GM21526 (cell line): ENCODE data around the gene C16orf46.
"Not testable (repeated sequence)": the region's sequence is repeated elsewhere in the genome, so short reads cannot be mapped to it uniquely, and the experiment has no call there.

Source experiments
- ATAC-seq: cut with Tn5 transposase; IDR thresholded peaks from one replicate; pipeline ENCODE4 v1.9.1; 2021; ENCODE audit warnings: moderate library complexity; ENCODE audit not compliant: unreplicated experiment, low FRiP score

The C16orf46 gene

DNA sequence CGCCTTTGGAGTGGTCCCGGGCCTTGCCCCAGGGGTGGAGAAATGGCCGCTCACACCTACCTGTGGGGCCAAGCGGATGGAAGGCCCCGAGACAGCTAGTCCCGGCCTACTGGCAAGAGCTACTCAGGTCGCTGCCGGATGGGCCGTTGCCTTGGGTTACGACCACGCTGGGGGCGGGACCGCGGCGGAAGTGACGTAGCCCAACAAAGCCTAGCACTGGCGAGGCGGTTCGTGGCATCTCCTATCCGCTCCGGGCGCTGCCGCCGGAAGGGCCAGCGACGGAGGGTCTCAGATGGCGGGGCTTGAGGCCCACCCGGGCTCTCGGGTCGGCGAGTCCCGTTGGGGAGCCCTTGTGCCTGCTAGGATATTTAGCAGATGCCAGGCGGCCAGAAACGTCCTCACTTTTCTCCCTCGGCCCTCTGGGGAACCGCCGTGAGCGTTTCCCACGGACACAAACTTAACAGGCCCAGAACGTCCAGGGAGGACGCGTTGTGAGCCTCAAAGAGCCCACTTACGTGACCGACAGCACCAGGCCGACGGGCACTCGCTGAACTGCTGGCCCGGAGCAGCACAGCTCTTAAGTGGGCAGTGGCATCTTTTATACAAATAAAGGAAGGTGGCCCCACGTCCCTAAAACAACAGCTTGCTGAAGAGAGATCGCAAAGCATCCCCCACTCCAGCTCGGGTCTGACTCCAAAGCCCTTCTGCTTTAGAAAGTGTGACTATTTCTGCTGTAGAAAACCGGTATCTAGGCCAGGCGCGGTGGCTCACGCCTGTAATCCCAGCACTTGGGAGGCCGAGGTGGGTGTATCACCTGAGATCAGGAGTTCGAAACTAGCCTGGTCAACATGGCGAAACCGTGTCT lies at the start of gene C16orf46:
TSS of gene C16orf46 (minus strand) at position 163 of the 865 bp plus-strand sequence. CDS start 13,283 bp downstream, outside the sequence.
- peak; percentile 96 for ATAC-seq

DNA sequence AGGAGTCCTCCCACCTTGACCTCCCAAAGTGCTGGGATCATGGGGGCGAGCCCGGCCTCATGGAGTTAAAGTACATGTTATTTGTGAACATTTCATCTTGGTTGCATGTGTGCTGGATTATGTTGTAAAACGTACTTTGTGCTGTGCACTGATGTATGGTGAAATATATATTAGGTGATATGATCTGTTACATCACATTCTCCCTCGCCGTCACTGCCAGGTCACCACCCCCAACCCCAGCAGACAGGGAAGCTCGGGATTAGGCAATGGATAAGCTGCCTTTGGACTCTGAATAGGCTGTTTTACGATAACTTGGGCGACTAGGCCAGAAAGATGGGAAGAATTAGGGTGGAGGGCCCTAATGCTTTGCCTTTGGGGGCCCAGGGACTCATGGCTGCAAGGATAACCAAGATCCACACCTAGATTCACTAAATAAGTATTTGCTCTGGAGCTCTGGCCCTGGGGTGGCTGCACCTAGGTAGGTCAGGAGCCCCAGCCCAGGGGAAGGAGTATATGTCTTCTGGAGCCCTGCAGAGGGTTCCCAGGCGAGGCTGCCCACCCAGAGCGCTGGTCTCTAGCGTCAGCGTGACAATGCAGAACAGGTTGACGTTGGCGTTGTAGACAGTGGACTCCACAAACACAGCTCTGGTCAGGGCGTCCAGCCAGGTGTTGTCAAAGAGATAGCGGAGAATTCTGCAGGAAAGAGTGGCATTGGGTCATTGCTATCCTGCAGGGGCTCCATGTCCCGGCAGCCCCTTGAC lies 46.2 kb upstream of the C16orf46 start:
- no peak for ATAC-seq

GRCh38 chr16:81121474-81121990 lies 44.5 kb upstream of the C16orf46 start:
- ATAC-seq: no peak

DNA sequence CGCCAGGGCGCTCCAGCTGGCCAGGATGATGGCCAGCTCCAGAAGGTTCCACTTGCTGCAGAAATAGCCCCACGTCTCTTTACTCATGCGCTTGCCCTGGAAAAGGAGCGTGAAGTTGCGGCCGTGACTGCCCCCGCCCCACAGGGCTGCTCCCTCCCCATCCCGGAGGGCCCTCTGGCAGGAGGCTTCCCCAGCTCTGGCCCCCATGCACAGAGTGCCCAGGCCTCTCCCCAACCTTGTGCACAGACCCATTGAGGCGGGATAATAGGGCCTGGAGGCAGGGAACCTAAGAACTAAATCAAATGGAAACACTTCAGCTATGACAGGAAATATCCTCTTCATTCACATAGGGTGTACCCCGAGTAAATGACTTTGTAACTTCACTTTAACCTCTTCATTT lies 40.4 kb upstream of the C16orf46 start:
- no peak for ATAC-seq

- ATAC-seq: no peak
Measured at GRCh38 chr16:81116285-81116684, 39.2 kb upstream of the C16orf46 start.

GRCh38 chr16:81112453-81112852 lies 35.4 kb upstream of the C16orf46 start:
- ATAC-seq: no peak

- ATAC-seq: not testable (repeated sequence)
Measured at GRCh38 chr16:81109274-81109673, 32.2 kb upstream of the C16orf46 start.

DNA sequence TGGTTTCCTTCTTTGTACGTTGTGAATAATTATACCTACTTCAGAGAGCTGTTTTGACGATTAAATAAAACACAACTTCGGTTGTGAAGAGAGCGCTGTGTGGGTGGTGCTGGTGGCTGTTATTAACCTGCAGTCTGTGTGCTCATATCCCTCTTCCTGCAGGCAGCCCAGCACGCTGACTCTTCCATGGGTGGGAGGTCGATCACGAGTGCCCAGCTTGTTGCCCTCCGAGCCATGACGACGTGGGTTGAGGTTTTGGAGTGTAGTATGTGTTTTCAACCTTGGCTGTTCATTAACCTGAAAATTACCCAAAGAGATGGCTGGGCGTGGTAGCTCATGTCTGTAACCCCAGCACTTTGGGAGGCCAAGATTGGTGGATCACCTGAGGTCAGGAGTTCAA lies 30.5 kb upstream of the C16orf46 start:
- ATAC-seq: no peak

DNA sequence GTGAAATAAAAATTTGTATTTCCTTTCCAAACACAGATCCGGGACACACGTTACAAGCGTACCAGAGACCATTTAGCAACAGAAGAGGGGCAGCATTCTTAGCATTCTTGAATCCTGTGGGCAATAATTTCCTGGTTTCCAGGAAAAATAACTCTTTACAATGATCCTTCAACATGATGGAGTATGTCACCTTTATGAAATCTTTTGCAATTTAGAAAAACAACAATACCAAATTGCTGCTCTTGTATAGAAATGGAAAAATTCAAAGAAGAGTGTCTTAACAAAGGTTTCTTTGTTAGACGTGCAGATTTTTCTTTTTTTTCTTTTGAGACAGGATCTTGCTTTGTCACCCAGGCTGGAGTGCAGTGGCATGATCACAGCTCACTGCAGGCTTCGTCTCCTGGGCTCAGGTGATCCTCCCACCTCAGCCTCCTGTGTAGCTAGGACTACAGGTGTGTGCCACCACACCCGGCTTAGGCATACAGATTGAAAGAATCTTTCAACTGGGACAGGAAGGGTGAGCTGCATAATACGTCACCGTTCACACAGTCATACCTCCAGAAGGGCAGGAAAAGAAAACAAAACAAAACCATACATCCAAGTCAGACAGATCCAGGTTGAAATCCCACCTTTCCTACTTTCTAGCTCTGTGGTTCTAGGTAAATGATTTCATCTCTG lies 29.9 kb upstream of the C16orf46 start:
- ATAC-seq: no peak

DNA sequence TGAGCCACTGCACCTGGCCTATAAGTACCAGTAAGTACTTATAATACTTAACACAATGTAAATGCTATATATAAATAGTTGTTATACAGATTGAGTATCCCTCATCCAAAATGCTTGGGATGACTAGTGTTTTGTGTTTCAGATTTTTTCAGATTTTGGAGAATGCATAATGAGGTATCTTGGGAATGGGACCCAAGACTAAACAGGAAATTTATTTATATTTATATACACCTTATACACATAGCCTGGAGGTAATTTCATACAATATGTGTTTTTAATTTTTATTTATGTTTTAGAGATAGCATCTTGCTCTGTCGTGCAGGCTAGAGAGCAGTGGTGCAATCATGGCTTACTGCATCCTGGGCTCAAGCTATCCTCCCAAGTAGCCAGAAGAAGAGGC lies 28.9 kb upstream of the C16orf46 start:
- no peak for ATAC-seq

DNA sequence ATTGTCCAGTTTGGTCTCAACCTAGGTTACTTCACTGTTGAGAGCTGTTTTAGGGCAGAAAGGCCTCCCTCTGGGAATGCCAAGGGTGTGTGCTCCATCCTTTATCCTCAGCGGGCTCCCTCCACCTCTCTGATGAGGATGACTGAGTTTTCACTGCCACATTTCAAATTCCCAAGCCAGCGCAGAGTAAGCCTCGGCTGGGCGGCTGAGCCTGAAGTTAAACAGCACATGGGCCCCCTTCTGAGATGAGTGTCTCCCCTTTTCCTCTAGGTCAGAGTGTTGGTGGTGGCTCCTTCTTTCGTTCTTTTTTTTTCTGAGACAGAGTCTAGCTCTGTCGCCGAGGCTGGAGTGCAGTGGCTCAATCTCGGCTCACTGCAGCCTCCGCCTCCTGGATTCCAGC lies 24.7 kb upstream of the C16orf46 start:
- ATAC-seq: no peak

GRCh38 chr16:81099958-81100357 lies 22.9 kb upstream of the C16orf46 start:
- no peak for ATAC-seq

- ATAC-seq: no peak
Measured at GRCh38 chr16:81097230-81097629, 20.2 kb upstream of the C16orf46 start.

- ATAC-seq: no peak
Measured at GRCh38 chr16:81096715-81097208, 19.7 kb upstream of the C16orf46 start.

DNA sequence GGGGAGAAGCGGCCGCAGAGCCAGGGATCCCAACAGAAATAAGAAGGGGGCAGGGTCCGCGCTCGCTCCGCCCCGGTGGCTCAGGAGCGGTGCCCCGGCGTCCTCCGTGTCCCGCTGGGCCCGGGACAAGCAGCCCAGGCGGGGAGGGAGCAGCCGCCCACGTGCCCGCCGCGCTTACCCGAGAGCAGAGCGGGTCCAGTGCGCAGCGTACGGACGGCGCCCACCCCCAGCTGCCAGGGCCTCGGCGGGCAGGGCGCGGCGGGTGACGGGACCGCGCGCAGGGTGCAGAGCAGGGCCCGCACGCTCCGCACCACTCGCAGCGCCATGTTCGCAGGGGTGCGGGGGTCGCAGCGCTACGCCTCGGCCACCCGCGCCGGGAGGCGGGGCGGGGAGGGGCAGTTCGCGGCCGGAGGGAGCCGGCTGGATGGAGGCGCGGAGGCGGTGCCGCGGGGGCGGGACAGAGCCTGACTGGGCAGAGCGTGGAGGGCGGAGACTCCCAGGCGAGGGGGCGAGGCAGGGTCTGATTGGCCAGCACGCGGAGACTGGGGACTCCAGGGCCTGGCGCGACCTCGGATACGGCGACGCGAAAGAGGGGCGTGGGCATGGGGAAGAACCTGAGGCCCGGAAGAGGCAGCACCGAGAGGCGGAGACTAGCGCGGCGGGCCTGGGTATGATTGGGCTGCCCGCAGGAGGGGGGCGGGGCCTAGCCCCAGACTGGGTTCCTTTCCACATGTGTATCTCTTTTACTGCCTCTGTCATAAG lies 19.1 kb upstream of the C16orf46 start, which contains the start of gene GCSH:
TSS of gene GCSH (minus strand) at position 443 of the 762 bp plus-strand sequence. CDS start at position 326, 117 bp downstream.
- ATAC-seq: peak; percentile 97

- ATAC-seq: no peak
Measured at GRCh38 chr16:81095653-81095952, 18.6 kb upstream of the C16orf46 start.

GRCh38 chr16:81094771-81095251 lies 17.8 kb upstream of the C16orf46 start:
- ATAC-seq: no peak

GRCh38 chr16:81088836-81089235 lies 11.8 kb upstream of the C16orf46 start:
- ATAC-seq: no peak

DNA sequence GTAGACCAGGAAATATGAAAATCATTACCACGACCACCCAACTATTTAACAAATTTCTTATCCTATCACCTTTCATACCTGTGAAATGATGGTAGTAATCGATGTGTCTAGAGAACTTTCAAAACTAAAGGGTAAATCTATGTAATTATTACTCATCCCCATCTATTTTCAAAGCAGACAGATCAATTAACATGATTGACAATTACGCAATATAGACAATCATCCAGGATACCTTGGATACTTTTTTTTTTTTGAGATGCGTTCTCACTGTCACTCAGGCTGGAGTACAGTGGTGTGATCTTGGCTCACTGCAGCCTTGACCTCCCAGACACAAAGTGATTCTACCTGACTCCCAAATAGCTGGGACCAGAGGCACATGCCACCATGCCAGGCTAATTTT lies 4.0 kb upstream of the C16orf46 start:
- no peak for ATAC-seq

DNA sequence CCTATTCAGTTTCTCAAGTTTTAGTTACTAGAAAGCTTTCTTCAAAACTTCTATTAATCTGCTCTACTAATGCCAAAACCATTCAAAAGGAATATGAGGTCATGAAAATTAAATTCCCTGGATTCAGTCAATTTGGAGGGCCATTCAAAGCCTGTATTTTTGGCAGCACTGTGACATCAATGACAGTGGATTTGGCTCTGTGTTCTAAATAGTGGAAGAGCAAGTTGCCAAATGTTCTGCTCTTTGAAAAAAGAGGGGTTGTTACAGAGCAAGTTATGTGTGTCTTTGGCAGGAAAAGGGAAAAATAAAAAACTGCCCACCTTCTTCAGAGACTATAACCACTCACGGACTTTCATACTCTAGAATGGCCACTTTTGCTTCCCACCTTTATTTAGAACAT lies 3.2 kb upstream of the C16orf46 start:
- ATAC-seq: no peak
